AG20443 (cell line): ENCODE measurements around the gene CFAP141.
"Not testable (repeated sequence)": the region's sequence is repeated elsewhere in the genome, so short reads cannot be mapped to it uniquely, and the experiment has no call there.

Source experiments
- DNase-seq: peaks from one replicate; pipeline ENCODE4 v3.0.0; 2012; ENCODE audit warnings: low spot score, mixed read lengths

CFAP141 gene

GRCh38 chr1:154208677-154209388 is 2.7 kb upstream of the CFAP141 start:
- no peak for DNase-seq

GRCh38 chr1:154207262-154207661 is 1.1 kb upstream of the CFAP141 start:
- no peak for DNase-seq

- DNase-seq, result not testable (repeated sequence)
Measured at GRCh38 chr1:154205778-154206177, 355 bp downstream of the CFAP141 start.

- peak; percentile 46 for DNase-seq
Measured at GRCh38 chr1:154199563-154199879, 6.6 kb downstream of the CFAP141 start.

- peak; percentile 68 for DNase-seq
Measured at GRCh38 chr1:154198756-154199562, 7.2 kb downstream of the CFAP141 start.

GRCh38 chr1:154193821-154194220 is 12.3 kb downstream of the CFAP141 start:
- peak; percentile 38 for DNase-seq

GRCh38 chr1:154192476-154192875 is 13.7 kb downstream of the CFAP141 start:
- DNase-seq, result no peak

- no peak for DNase-seq
Measured at GRCh38 chr1:154191990-154192461, 14.1 kb downstream of the CFAP141 start, which contains the start of gene TPM3. Gene TPM3 (minus strand): TSS chr1:154192100. CDS start chr1:154192018, 82 bp downstream.

- peak; percentile 22 for DNase-seq
Measured at GRCh38 chr1:154190550-154190949, 15.6 kb downstream of the CFAP141 start.

GRCh38 chr1:154186852-154187501 is 19.2 kb downstream of the CFAP141 start:
- no peak for DNase-seq

GRCh38 chr1:154186177-154186576 is 20.0 kb downstream of the CFAP141 start:
- DNase-seq, result peak; percentile 29

GRCh38 chr1:154183046-154183915 is 22.9 kb downstream of the CFAP141 start:
- peak; percentile 99 for DNase-seq

GRCh38 chr1:154182344-154183045 is 23.6 kb downstream of the CFAP141 start:
- DNase-seq, result peak; percentile 85

- DNase-seq, result no peak
Measured at GRCh38 chr1:154181944-154182343, 24.2 kb downstream of the CFAP141 start.

- no peak for DNase-seq
Measured at GRCh38 chr1:154179946-154180687, 26.0 kb downstream of the CFAP141 start.

- DNase-seq, result no peak
Measured at GRCh38 chr1:154178911-154179811, 27.0 kb downstream of the CFAP141 start.

- DNase-seq, result no peak
Measured at GRCh38 chr1:154178013-154178412, 28.1 kb downstream of the CFAP141 start.

- DNase-seq, result peak; percentile 75
Measured at GRCh38 chr1:154176337-154176736, 29.8 kb downstream of the CFAP141 start.

- no peak for DNase-seq
Measured at GRCh38 chr1:154174654-154175053, 31.5 kb downstream of the CFAP141 start.
